GM12874 (cell line): Measurements from ENCODE around the gene CIAO2B.

Source experiments
- CTCF ChIP-seq: IDR thresholded peaks from 2 replicates; pipeline ENCODE4 v1.5.1; 2011; ENCODE audit warnings: low read depth, mild to moderate bottlenecking, control low read depth, low read length, moderate library complexity; ENCODE audit not compliant: insufficient read depth

CIAO2B gene

DNA sequence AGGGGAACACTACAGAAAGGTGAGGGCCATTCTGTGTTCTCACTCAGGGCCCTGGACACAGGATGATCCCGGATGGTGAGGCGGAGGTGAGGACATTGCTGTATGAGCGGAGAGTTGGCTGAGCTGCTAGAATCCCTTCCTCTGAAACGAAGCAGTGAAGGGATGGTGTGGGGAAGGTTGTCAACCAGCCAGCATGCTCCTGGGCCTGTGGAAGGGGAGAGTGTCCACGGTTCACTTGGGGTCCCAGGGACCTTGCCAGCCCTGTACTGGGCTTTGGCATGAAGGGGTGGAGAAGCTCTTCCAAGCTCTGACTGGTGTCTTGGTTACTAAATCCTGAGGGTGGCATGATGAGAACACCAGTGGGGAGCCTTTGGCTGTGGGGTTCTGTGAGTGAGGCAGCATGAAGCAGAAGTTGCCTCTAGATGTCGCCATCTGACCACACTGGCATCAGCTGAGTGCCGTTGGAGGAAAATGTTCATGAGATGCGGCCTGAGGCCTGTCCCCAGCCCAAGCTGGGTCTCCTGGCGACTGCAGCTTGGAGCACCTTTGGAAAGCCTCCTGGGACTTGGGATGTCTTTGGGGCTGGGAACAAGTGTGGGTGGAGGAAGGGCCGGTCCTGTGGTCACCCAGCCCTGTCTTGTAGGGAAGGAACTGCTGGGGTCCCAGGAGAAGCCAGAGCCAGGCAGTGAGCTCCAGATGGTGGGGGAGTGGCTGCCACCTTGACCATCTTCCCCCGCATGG lies 39.1 kb downstream of the CIAO2B start:
- TF ChIP-seq CTCF: peak; percentile 87

- no peak for TF ChIP-seq CTCF
Observed at GRCh38 chr16:66894055-66894454, 40.1 kb downstream of the CIAO2B start.

GRCh38 chr16:66891797-66892196 lies 42.4 kb downstream of the CIAO2B start:
- no peak for TF ChIP-seq CTCF

- TF ChIP-seq CTCF: no peak
Observed at GRCh38 chr16:66891360-66891759, 42.8 kb downstream of the CIAO2B start.

- no peak for TF ChIP-seq CTCF
Observed at GRCh38 chr16:66890799-66891198, 43.4 kb downstream of the CIAO2B start.

- TF ChIP-seq CTCF: no peak
Observed at GRCh38 chr16:66889622-66890021, 44.6 kb downstream of the CIAO2B start.

GRCh38 chr16:66888647-66889615 lies 45.3 kb downstream of the CIAO2B start:
- no peak for TF ChIP-seq CTCF
